LNCaP clone FGC (cell line): Measurements from ENCODE around the gene MDFIC.

Experiments
- DNase-seq: peaks from one replicate; pipeline ENCODE4 v3.0.0-alpha.2; 2011; ENCODE audit warnings: low read depth
- H3K4me3 ChIP-seq: 2 replicates; pipeline ENCODE4 v1.5.1; 2011; ENCODE audit warnings: mild to moderate bottlenecking, low read depth, low read length, control low read depth
- TF ChIP-seq, protein P1 (sequence below): IDR thresholded peaks from 2 replicates; pipeline ENCODE4 v1.5.1; 2012; ENCODE audit warnings: mild to moderate bottlenecking; ENCODE audit not compliant: control insufficient read depth, insufficient read depth; ENCODE audit errors: extremely low read depth

MDFIC gene

DNA sequence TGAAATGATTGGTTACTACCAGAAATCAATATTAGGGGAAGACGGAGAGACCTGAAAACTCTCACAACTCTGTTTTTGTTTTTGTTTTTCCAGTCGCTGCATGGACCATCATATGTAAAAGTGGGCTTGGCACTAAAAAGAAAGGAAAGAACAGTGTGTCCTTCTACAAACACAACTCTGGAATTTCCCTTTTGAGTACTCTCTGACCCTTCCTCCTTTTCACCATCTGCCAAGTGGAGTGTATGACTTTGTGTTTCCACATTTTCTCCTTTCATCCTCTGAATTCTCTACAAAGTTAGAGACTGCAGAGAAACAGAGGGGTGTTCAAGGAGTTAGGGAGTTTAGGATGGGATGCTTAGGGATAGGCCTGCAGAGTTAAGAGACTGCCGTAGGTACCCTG, 92.0 kb downstream of the MDFIC start:
- no peak for DNase-seq
- no peak overlapping the region for H3K4me3 ChIP-seq
- TF ChIP-seq, protein P1, sequence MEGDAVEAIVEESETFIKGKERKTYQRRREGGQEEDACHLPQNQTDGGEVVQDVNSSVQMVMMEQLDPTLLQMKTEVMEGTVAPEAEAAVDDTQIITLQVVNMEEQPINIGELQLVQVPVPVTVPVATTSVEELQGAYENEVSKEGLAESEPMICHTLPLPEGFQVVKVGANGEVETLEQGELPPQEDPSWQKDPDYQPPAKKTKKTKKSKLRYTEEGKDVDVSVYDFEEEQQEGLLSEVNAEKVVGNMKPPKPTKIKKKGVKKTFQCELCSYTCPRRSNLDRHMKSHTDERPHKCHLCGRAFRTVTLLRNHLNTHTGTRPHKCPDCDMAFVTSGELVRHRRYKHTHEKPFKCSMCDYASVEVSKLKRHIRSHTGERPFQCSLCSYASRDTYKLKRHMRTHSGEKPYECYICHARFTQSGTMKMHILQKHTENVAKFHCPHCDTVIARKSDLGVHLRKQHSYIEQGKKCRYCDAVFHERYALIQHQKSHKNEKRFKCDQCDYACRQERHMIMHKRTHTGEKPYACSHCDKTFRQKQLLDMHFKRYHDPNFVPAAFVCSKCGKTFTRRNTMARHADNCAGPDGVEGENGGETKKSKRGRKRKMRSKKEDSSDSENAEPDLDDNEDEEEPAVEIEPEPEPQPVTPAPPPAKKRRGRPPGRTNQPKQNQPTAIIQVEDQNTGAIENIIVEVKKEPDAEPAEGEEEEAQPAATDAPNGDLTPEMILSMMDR, result no peak

DNA sequence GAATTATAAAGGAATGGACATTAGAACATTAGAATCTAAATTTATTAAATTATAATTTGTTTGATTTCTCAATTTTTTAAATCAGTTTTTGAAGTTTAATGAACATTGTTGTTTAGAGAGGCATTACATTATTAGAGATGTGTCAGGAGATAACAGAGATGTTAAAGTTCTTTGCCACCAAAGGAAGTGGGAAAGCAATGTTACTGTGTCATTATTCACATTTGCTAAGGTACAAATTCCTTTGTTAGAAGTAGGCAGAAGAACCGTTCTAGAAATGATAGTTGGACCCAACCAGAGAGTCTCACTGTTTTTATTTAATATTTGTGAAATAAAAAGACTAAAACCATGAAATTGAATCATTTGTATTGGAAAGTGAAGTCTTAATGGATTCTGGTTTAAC, 92.9 kb downstream of the MDFIC start:
- no peak overlapping the region for H3K4me3 ChIP-seq
- DNase-seq, result no peak
- TF ChIP-seq, protein P1, result no peak

DNA sequence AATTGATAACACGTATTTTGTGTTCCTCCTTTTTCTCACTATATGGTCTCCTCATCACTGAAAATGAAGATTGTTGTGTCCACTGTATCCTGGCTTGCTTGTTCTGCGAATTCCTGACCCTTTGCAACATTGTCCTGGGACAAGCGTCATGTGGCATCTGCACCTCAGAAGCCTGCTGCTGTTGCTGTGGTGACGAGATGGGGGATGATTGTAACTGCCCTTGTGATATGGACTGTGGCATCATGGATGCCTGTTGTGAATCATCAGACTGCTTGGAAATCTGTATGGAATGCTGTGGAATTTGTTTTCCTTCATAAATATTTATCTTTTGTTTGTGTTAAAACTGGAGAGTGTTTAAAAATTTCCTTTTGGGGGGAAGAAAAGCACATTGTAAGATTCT, 93.7 kb downstream of the MDFIC start:
- no peak for DNase-seq
- H3K4me3 ChIP-seq, result no peak overlapping the region
- TF ChIP-seq, protein P1, result no peak

DNA sequence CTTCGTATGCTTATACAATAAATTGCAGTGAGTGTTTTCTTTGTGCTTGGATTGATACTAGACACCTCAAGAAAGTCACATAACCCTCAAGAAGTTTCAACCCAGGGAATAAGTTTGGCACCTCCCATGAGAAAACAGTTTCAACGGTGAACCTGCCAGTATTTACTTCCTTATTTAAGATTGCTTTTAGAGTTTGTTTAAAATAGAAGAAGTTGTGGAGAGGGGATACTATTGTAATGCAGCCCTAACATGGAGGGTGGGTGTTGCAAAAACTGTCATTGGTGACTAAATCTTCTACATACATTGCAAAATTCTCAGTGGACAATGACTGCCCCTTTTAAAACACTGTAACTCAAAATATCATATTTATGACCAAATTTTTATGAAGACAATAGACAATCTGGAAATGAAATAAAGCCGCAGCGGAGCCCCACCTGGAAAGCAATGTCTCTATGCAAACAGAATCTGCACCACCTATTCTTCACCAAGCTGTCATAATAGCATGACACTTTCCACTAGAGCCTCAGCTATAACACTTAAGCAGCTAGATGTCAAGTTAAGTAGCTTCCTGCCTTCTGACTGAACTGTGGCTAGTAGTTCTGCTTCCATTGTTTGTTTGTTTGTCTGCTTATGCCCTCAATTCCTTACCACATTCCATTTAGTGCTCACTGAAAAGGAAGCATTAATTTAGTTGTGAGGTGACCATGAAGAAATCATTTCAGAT, 98.2 kb downstream of the MDFIC start:
- TF ChIP-seq, protein P1, result no peak
- DNase-seq, result no peak
- no peak overlapping the region for H3K4me3 ChIP-seq

DNA sequence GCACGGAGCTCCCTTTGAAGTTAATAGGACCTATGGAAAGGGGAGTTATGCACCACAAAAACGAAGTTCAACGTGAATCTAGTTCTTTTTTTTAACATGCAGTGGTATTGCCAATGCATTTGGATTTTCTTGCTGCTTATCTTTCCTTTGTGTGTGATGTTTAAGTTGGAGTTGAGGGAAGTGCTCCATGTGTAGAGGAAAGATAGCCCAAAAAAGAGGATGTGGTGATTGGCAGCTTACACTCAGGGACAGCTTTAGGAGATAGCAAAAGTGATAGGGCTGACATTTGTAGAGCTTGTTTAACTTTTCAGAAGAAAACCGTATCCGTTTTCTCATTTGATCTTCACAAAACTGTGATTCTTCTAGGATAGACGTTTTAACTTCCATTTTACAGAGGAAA, 101.3 kb downstream of the MDFIC start:
- TF ChIP-seq, protein P1, result no peak
- no peak overlapping the region for H3K4me3 ChIP-seq
- DNase-seq, result no peak

DNA sequence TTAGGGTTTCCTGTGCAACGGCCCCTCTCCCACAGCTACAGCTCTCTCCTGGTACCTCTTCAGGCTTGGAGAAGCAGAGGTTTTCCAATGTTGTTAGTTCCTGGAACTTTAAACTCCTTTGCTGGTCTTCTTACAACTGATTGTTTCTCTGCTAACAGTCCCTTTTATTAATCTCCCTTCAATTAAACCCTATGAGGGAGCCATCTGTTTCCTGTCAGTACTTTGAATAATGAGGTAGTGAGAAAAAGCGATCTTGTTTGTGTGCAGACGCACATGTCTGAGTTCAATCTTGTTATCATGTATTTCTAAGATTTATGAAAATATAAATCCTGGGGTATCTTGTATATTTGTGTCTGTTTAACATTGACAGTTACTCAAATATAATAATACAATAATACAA, 102.4 kb downstream of the MDFIC start:
- TF ChIP-seq, protein P1, result no peak
- no peak overlapping the region for H3K4me3 ChIP-seq
- no peak for DNase-seq
